SH-SY5Y (cell line): ENCODE results near the gene TMED4.

Source experiments
- GATA2 ChIP-seq: IDR thresholded peaks from 2 replicates; pipeline ENCODE4 v1.6.1; 2011; ENCODE audit warnings: mild to moderate bottlenecking, low read depth, low read length
- GATA3 ChIP-seq: IDR thresholded peaks from 2 replicates; pipeline ENCODE4 v1.6.1; 2011; ENCODE audit warnings: low read depth, mild to moderate bottlenecking, low read length, moderate library complexity

DNA sequence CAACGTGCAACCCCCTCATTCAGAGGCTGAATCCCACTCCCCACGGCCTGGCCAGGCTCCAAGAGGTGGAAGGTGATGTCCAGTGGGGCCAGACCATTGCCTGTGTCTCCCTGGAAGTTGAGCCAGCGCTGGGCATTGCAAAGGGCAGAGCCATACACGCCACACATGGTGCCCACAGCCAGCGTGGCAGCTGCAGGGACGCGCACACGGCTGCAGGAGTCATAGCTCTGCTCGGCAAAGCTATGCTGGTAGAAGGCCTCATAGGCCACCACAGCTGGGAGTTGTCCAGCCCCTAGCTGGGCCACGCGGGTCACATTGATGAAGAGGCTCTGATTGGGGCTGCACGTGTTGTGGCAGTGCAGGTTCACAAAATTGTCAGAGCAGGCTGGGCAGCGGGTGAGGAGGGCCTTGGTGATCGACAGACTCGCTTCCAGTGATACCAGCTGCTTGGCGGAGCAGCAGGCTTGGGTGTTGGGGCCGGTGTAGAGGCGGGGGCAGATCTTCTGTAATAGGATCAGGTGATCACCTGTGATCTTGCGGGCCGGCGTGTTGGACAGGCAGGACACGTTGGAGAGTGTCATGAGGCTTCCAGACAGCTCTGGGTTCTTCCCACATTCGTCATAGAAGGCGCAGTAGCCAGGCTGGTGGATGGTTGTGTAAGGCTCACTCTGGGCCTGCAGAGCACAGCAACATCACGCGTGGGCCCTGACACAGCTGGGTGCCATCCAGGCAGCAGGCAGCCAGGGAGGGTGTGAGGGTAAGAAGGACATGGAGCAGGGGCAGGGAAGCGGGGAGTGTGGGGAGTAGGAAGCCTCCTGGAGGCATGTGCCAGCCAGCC, 42.1 kb downstream of the TMED4 start:
- TF ChIP-seq GATA2 = no peak
- TF ChIP-seq GATA3 = no peak
